ENCODE results near the gene SGK2.

GRCh38 chr20:43590036-43590391, 31.2 kb downstream of the SGK2 start:
- TF ChIP-seq POLR2AphosphoS5 (IDR thresholded peaks at IDR 0.05; ENCODE audit: low read depth, low read length) = no peak
- no peak for TF ChIP-seq TAF1 (IDR thresholded peaks at IDR 0.05; ENCODE audit: low read depth, low read length)
- TF ChIP-seq POLR2A (IDR thresholded peaks at IDR 0.05; ENCODE audit: low read depth, low read length) = no peak
- no peak for TF ChIP-seq PAX5 (IDR thresholded peaks at IDR 0.05; ENCODE audit: insufficient read depth, low read length, severe bottlenecking)

Measured in GM12891 (cell line).